SKM-1 treated with dmso at 0.1 percent for 144 hours (cell line): ENCODE results near the gene PRLR.
A peak's percentile ranks its signal among the peaks of the same experiment; 100 is the strongest.
"Not testable (repeated sequence)": the region's sequence is repeated elsewhere in the genome, so short reads cannot be mapped to it uniquely, and the experiment has no call there.

Source experiments
- DNase-seq: peaks from one replicate; lab custom pipeline; 2025; ENCODE audit not compliant: unreplicated experiment; lab: John Stamatoyannopoulos, UW

Gene PRLR

DNA sequence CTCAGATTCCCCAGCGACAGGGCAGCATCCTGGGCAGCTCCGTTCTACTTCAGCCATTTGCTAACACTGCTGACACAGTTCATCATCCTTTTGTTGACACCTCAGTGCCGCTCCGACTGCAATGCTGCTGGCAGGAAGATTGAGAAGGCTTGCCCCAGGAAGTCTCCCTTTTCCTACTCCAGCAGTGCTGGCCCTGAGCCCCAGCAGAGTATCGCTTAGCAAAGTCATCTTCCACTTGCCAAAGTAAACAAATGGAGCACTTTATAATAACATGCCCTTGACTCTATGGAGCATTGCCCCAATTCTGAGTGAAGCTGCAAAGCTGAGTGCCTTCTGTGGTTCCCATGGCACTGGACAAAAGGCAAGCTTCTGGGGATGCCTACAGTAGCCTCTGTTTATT is 32.2 kb downstream of the PRLR start:
- no peak for DNase-seq

DNA sequence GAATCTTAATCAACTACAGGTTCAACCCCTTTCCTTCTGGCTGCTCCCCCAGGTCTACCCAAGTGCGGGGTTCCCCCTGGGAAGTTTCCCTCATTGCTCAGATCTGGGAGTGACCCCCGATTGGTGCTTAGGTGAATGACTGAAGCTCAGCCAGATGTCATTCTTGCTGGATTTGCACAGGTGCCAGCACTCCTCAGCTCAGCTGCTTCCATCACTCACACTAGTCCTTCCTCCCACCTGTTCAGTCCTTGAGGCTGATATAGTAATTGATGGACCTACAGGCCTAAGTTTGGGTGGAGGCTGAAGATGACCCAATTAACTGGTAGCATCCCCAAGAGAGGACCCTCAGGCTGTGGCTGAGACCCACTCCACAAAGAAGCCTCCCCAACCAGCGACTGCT is 32.9 kb downstream of the PRLR start:
- DNase-seq = no peak

DNA sequence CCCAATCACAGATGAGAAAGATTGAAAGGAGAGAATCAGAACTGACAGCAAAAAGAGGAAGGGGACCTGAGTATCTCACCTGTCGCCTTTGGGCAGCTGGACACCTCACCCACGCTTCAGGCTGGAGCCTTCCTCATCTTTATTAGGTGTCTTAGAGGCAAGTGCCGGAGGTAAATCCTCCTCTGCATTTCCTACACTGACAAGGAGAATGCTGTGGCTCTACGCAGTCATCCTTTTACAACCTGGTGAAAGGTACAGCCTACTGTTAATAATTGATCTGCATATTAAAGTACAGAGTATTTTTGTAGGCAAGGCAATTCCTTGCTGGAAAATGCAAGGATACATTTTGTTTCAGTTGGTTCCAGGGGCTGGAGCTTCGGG is 34.8 kb downstream of the PRLR start:
- no peak for DNase-seq

DNA sequence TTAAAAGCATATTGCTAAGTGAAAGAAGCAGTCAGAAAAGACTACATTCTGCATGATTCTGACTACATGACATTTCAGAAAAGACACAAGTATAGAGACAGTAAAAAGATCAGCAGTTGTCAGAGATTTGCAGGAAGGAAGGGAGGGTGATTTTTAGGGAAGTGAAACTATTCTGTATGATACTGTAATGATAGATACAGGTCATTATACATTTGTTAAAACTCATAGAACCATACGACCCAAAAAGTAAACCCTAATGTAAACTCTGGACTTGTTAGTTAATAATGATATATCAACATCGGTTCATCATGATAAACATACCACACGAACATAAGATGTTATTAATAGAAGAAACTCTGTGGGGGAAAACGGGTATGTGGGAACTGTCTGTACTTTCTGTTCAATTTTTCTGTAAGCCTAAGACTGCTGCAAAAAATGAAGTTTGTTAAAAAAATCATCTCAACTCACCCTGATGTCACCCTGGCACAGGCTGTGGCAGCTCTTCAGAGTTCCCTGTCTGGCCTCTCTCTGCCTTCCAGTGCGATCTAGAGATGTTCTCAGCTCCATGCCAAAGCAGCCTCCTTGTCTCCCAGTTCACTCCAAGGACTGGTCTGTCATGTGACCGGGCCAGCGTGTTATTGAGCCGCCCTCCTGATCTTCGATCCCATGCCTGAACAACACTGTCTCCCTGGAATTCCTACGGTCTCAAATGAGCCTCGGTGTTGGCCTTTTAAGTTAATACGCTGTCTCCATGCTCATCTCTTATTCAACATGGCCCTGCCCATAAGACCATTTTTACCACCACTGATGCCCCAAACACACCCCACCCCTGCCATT is 35.4 kb downstream of the PRLR start:
- DNase-seq = peak; percentile 33

DNA sequence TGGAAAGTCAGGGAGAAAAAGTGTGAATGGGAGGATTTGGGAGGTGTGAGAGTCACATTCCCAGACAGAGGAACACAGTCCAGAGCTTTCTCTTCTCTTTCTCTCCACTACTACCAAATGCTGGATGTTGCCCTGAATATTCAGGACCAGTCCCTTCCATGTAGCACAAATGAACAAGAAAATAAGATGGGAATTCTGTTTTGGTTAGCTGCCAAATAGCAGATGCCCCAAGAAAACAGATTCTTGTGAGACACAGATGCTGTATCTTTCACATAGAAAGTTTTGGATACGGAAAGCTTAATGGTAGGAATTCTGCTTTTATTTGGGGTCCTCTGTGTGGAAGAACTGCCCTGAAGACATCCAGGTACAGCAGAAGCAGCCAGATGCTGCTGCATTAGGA is 37.8 kb downstream of the PRLR start:
- no peak for DNase-seq

DNA sequence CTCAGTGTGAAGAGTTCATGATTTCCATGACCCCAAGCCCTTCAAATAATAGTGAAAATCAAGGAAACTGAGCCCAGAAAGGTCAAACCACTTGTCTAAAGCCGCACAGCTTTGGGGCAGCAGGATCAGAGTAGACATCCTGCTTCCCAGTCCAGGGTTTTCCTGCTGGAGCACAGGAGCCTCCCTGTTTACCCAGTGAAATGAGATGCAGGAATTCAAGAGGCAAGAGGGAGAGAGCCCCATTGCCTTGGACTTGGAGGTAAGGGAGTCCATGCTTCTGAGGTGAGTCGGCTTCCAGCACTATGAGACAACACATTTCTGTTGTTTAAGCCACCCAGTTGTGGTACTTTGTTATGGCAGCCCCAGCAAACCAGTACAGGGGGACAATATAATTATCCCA is 40.5 kb downstream of the PRLR start:
- not testable (repeated sequence) for DNase-seq

DNA sequence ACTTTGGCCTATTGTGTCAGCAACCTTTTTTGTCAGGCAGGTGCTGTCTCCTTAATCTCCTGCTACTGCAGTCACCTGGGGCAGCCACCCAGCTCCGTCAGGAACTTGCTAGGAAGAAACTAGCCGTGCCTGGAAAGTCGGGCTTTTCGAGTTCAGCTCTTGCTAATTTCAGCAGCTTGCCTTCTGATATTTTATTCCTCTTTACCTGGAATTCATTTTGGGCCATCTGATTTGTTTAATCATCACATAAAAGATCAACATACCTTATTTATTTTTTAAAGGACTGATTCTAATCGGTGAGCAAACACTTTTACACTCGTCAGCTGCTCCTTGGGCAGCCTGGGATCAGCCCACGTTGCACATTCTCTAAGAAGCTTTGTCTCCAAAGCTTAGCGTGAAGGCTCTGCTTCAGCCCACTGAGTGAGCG is 42.2 kb downstream of the PRLR start:
- DNase-seq = no peak

DNA sequence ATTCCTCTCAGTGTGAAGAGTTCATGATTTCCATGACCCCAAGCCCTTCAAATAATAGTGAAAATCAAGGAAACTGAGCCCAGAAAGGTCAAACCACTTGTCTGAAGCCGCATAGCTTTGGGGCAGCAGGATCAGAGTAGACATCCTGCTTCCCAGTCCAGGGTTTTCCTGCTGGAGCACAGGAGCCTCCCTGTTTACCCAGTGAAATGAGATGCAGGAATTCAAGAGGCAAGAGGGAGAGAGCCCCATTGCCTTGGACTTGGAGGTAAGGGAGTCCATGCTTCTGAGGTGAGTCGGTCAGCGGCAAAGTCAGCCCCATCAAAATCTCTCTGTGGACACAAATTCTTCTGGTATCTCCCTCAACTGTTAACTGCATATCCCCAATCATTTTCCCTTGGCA is 42.7 kb downstream of the PRLR start:
- DNase-seq = not testable (repeated sequence)

DNA sequence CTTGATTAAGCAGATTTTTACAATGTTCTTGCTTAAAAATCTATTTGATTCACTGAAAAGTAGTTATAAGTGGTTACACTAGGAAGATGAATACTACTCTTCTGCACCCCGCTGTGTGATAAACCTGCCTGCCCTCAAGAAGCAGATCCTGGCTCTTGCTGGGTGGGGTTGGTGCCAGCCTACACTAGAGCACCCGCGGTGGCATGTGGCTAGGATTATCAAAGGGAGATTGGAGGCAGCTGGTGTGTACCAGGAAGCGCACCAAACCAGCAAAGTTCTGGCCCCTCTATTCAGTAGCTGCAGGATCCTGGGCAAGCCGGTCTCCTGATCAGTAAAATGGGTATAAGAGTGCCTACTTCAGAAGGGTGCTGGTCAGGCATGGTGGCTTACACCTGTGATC is 43.5 kb downstream of the PRLR start:
- DNase-seq = no peak

DNA sequence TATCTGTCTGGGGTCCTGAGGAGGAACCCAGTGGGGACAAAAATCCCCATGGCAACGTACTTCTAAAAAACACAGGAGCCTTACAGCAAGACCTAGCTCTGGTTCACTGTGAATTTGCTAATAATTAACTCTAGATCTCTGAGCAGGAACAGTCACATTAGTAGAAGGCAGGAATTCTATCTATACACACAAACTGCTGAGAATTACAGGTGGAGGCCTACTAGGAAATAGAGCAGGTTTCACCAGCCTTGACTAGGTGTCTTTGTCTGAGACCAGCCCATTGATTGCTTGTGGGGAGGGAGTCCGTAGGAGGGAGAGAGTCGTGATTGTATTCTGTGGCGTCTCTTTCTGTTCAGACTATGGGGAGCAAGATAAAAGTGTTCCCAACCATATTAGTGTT is 44.8 kb downstream of the PRLR start:
- DNase-seq = no peak

DNA sequence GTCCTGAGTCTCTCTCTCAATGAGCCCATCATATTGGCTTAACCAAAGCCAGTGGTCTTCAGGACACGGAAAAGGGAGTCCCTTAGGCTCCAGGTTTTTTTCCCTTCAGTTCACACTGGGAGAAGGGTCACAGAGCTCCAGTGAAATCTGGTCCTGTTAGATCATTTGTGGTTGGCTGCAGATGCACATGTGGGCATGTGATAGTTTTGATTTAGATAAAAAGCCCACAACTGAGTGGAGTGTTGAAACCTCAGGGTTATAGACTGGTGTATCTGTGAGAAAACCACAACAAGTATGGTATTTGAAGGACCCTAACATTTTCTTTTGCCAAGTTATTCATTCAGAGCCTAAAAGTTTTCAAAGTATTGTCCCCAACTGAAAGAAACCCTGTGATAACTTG is 46.7 kb downstream of the PRLR start:
- DNase-seq = no peak

DNA sequence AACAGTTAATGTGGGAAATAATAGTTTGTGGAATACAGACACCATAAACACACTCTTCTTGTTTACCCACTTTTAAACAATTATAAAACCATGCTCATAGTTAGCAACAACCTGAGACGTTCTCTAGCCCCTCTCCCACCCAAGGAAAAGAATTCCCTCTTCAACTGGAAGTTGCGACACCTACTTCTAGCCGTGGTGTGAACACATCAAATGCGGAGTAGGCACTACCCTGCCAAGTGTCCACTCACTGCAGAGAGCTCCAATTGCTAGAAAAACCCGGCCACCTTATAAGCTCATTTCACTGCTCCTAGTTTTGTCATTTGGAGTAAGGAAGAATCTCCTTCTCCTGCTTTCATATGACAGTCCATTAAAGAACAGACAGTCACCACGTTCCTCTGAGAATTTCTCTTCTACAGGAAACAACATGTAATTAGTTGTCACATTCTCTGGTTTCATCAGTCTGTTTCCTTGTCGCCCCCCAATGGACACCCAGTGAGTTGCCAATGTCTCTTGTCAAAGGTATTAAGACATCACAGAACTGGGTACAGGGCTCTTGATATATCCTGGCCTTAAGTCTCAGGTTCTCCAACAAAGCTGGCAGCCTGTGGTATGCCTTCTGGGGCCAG is 47.3 kb downstream of the PRLR start:
- peak; percentile 28 for DNase-seq

DNA sequence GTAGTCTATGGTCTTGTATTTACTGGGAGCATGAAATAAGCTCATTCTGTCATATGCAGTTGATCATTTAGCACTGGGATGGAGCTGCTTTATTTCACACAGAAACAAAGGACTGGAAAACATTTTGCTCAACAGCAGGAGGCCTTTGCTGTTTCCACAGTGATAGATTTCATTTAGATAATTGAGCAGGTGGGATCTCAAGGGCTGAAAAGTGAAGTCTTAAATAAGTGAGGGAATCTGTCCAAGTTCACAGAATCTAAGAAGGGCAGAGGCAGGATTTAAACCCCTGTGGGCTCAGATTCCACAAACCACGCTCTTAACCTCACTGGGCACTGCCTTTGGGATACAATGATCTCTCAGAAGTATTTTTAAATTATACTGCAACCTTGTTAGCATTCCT is 47.8 kb downstream of the PRLR start:
- no peak for DNase-seq

DNA sequence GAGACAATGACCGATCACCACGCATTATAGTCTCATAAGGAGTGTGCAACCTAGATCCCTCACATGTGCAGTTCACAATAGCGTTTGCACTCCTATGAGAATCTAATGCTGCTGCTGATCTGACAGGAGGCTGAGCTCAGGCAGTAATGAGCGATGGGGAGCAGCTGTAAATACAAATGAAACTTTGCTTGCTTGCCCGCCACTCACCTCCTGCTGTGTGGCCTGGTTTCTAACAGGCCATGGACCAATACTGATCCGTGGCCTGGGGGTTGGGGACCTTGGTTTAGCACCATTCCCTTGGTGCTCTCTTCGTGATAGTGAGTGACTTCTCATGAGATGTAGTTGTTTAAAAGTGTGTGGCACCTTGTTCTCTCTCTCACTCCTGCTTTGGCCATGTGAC is 50.2 kb downstream of the PRLR start:
- no peak for DNase-seq

DNA sequence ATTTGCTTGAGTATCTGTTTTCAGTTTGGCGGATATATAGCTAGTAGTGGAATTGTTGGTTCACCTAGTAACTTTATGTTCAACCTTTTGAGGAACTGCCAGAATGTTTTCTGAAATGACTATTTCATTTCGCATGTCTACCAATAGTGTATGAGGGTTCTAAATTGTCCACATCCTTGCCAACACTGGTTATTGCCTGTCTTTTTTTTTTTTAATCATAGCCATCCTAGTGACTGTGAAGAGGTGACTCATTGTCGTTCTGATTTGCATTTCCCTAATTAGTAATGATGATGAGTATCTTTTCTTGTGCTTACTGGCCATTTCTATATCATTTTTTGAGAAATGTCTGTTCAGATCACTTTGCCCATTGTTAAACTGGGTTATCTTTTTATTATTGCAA is 52.5 kb downstream of the PRLR start:
- DNase-seq = no peak

DNA sequence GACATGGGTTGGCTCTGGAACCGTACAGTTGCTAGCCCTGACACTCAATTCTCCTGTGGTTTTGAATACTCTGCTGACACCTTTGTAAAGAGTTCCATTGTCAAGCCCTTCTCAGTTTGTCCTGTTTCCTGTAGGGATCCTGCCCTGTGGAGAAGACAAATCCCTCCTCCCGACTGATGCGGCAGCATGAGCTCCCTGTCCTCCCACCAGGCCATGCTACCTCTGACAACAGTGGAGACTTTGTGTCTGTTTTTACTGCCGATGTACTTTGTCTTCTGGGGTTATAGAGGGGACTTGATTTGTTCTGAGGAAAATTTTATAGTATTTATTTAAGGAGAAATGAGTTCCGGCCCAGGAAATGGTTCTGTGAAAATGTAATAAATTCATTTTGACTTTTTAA is 57.8 kb downstream of the PRLR start:
- DNase-seq = no peak

DNA sequence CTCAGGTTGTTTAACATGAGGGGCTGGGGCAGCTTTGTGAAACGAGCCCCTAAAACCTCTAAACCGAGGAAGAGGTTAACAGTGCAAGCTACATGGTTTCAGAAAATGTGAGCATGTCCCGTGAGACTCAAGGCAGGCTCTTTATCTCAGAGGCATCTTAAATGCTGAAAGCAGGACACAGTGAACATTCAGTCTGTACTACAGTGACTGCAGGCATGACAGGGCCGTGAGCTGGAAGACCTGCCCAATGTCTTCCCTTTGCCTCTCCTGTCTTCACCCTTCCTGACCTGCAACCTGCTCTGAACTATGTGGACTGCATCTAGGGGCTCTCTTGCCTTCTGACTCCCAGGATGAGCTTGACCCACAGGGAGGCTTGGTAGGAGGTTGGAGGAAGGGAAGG is 58.3 kb downstream of the PRLR start:
- DNase-seq = no peak

DNA sequence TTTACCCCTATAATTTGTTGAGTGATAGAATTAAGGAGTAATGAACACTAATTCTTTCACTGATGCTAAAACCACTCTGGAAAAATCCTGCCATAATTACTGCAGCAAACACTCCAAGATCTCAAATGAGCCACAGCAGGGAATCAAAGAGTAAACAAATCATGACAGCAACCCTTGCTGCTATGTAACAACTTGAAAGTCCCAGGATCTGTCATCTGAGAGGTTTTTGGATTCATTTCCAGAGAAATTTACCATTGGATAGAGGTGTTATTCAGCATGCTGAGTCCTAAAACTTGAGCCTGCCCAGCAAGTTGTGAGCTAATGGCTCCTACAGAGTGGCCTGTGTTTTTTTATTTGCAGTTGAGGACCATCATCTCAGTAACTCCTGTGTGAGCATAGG is 59.2 kb downstream of the PRLR start:
- no peak for DNase-seq

DNA sequence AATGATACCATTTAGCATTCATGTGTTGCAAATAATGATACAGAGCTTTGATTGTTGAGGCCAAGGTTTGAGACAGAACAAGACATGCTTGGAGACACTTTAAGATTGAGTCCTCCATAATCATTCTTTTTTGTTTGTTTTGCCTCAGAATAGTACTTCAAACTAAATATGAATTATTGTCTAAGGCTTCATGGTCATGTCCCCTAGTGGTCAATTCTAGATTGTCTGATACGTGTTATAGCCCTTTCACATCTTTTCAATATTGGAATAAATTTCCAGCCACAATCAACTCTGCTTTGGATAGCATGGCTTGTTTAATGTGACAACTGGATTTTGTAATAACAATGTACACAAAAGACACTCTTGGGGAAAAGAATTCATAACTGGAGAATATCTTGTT is 64.2 kb downstream of the PRLR start:
- DNase-seq = no peak

DNA sequence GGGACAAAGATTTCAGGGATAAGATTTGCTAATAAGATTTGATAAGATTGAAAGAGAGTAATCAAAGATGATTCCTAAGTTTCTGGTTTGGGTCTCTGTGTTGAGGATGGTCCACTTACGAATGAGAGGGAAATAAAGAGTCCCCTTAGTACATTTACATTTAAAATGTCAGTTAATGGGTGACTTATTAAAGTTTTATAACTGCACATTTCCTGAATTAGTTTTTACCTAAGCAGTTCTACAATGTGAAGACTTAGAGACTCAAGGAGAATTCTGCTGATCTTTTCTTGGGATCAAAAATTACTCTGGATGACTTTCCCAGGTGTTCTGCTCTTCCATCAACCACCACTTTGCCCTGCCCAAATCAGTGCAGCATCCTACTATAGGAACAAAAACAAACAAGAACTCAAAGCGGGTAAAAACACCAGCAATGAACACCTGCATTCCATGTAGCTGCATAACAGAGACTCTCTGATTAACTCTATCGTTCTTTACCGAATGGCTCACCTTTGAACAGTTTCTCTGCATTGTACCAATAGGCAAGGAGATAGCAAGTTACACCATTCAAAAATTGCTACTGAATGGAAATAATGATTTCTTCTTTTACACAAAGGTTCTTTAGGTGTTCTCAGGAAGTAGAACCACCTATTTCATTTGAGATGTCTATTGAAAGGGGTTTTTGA is 65.3 kb downstream of the PRLR start:
- DNase-seq = no peak

DNA sequence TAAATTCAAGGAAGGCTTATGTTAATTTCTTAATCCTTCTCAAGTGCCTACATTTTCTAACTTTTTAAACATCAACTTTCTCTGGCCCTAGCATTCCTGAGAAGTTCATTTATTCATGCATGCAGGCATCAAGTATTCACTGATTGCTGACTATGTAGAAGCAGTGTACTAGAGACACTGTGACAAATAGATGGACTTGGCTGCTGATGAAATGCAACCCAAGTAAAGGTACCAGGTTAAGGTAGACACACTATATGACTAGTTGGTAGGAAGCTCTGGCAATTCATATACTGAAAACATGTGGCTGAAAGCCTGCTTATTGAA is 66.6 kb downstream of the PRLR start:
- no peak for DNase-seq
